GM21360 (cell line): Measurements from ENCODE around the gene DNM3.

ENCODE experiments used
- ATAC-seq: cut with Tn5 transposase; IDR thresholded peaks from one replicate; pipeline ENCODE4 v1.9.1; 2021; ENCODE audit warnings: mild to moderate bottlenecking, moderate library complexity; ENCODE audit not compliant: unreplicated experiment

DNM3 gene

DNA sequence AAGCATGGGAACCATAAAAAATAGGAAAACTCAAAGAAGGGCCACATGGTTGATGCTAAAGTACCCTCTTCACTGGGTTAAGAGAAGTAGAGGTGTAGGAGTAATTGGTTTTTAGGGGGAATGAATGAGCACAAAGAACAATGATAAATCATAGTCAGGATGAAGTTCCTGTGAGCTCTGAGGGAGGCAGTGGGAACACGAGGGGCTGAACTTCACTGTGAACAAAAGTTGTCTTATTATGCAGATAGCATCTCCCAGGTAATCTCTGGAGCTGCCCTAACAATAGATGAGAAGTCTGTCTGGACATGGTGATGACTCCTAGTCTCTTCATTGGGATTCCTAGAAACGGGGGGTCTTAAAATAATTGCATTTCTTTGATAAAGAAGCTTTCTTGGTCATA is 127.9 kb downstream of the DNM3 start:
- no peak for ATAC-seq

DNA sequence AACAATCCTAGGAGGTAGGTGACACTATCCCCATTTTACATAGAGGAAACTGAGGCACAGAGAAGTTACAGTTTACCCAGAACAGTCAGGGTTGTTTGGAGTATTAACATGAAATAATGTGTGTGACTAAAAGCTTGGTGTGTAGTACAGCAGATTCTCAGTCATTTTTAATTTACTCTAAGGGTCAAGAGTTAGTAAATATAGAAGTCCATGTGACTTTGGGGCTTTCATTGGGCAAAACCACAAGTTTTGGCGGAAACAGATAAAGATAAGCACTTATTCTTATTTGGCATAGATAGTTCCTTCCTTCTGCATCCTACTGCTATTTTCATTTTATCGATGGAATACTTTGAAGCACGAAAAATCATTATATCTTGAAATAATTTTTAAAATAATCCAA is 128.5 kb downstream of the DNM3 start:
- ATAC-seq, result no peak

DNA sequence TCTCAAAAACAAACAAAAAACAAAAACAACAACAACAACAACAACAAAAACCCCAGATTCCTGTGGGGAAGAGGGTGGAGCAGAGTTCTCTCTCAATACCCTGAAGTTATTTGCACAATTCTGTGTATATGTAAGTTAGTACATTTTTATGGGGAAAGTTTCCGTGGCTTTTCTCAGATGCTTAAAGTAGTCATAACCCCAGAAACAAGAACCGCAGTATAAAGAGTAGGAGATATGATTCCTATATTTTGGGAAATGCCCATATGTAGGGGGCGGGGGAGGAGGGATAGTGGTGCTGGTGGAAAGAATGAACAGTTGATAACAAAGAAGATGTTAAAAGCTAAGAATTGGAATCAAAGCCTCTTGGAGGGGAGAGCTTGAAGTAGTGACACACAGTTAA is 131.5 kb downstream of the DNM3 start:
- ATAC-seq, result no peak

DNA sequence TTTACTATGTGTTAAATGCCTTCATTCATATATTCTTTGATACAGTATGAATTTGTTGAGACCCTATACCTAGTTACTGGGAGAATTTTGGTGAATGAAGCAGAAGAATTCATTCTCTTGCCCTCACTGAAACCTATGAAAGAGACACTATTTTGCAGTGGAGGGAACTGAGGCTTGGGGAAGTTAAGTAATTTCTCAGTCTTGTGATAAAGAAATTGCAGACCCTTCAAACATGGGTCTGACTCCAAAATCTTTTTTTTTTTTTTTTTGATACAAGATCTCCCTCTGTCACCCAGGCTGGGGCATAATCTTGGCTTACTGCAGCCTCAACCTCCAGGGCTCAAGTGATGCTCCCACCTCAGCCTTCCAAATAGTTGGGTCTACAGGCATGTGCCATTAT is 132.1 kb downstream of the DNM3 start:
- ATAC-seq, result no peak

DNA sequence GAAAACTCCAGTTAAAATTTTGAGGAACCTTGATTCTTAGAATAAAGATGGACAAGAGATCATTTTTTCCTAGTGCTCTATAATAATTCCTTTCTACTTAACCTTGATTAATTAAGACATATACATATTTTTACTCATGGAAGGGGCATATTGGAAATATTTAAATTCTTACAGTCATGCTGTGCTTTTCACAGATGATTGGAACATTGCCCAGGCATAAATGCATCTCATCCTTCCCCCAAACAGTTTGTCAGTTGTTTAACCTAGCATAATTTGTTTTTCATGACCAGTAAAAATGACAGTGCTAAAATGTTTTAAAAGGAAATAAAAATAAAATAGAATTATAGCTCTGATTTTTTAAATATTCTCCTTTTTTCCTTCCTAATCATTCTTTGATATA is 140.0 kb downstream of the DNM3 start:
- ATAC-seq, result no peak

DNA sequence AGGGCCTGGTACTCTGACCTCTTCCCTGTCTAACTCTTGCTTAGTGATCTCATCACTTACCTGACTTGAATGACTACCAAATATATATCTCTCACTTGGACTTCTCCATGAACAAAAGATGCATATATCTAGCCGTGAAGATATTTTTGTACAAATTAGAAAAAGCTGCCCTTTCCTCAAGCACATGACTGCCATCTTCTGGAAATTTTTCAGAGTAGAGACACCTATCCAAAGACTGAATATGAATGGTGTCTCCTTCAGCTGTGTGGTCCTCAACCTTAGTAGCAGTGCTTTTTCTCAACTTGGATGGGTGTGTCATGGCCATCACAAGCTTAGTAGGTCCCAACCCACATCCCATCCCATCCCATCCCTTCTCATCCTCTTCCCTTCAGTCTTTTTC is 142.3 kb downstream of the DNM3 start:
- ATAC-seq, result no peak

DNA sequence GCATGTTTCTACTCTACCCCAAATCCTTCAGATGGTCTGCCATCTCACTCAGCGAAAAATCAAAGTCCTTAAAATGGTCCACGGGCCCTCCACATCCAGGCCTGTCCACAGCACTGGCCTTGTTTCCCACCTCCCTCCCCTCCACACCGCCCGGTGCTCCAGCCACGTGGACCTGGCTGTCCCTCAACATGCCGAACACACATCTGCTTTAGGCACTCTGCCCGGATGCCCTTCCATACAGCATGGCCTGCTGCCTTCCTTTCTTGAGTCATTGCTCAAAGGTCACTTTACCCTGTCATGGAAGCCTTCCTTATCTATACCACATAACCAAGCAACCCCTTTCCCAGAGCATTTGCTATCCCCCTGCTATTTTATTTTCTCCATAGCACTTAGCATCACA is 143.0 kb downstream of the DNM3 start:
- ATAC-seq, result no peak

DNA sequence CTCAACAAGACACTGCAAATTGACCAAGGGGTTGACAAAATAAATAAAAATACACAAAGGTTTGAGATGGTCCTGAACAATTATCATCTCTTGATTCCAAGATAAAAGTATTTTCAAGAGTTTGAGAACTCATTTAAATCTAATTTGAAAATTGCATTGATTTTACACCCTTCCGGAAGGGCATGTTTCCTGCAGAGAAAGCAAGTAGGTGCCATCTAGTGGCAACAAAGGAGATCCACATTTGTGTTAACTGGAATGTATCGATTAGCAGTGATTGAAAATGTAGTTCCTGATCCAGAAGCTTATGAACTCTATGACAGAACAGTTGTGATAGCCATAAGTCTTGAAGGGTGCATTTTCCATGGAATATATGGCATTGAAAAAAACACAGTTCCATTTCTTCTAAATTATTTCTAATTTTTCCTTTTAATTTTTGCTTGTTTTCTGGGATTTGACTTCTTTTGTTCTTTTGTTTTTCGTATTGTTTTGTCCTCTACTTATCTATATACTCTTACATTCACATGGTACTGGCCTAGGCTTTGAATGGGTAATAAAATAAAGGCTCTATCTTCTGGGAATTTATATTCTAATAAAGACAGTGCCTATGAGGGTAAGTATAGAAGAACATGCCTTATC is 143.7 kb downstream of the DNM3 start:
- ATAC-seq, result no peak

DNA sequence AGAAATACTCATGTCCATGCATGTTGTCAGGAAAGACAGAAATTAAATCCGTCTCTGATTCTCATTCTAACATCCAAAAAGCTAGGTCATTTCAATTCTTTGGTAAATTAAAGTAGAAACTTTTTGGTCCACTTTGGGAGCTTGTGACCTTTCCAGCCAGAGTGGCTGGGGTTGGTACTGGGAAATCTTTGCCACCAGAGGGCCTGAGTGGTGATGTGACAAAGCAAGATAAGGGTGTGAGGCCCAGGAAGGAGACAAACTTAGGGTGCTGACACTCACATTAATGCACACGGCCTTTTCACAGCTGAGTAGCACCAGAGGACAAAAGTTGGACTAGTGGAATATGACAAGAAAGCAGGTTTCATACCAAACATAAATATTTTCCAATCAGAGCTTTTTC is 144.3 kb downstream of the DNM3 start:
- ATAC-seq, result no peak

DNA sequence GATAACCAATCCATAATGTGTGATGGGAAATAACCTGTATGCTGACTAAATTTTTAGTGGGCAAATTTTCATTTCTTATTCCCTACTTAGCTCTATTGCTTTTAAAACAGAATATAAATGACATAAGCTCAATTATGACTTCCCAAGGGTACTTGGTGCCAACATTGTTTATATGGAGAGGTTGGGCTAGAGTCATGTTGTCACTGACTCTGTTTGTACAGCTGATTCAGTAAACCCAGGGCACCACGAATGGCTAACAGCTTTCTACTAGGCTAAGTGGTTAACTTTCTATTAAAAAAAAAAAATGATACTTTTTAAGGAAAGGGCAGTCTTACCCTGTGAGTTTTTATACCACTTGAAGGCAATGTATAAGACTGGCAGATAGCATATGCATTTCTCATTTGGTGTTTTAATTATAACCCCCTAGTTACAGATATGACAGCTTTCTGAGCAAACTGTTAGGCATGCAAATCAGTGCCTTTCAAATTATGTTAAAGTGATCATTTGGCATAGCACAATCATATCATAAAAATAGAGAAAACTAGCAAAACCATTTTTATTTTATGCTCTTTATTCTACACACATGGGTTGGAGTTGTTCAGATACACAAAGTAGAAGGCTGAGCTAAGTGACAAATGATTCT is 147.1 kb downstream of the DNM3 start:
- no peak for ATAC-seq

DNA sequence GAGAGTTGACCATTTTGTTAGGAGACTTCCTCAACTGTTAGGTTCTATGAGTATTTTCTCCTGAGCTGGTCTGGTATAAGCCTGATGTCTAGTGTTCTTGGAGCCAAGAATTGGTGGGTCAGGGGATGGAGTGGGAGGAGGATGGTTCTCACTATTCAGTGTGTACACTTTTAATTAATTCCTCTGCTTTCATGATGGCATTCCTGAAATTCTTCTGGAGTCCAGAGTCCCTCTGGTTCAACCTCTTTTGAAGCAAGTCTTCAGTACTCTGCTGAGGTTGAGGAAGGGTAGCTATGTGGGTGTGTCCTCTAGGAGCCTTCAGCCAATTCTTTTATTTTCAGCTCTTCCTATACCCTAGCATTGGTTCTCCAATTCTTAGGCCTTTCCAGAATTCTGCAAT is 149.1 kb downstream of the DNM3 start:
- no peak for ATAC-seq

DNA sequence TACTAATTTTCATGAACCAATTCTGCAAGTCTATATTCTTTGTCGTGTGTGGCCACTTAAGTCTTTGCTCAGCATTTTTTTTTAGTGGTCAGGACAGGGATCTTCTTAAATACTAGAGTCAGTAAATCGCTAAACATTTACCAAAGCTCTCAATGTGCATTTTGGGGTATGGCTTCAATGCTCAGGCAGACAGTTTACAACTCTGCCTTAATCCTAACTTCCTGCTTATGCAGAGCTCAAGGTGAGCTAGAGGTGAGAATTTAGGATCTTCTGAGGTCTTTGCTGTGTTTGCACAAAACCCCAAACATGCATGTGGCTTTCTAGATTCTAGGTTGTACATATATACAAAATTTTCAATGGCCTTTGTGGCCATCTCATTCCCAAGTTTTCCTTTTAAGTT is 153.0 kb downstream of the DNM3 start:
- no peak for ATAC-seq

DNA sequence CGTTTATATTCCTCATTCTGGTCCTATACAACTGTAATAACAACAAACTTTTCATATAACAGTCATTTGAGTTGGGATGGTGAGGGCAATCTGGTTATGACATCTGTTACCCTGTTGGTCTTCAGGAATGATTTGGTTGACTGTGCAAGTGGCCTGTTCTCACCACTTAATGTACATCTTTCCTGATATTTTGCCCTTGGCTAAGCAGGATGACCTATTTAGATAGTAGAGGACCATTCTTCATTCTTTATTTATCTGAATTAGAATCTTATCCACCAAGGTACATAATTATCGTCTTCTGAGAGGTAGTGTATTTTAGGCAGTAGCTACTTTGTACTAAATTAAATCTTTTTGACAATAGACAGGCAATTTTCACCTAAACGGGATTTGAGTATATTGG is 154.3 kb downstream of the DNM3 start:
- no peak for ATAC-seq

DNA sequence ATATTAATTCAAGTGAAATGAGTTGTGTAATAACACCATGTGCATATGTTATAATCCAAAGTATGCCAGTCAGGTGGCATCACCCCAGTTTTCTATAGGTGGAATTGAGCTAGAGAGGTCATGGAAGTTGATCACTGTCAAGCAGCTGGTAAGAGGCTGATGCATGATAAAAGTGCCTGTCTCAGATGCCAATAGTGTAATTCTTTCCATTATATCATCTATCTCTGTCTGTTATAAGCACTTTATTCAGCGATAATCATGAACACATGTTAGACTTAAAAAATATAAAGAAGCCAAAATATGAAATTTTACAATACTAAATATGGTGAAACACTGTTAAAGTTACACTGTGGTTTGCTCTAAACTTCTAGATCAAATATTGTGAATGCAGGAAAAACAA is 156.6 kb downstream of the DNM3 start:
- ATAC-seq, result no peak

DNA sequence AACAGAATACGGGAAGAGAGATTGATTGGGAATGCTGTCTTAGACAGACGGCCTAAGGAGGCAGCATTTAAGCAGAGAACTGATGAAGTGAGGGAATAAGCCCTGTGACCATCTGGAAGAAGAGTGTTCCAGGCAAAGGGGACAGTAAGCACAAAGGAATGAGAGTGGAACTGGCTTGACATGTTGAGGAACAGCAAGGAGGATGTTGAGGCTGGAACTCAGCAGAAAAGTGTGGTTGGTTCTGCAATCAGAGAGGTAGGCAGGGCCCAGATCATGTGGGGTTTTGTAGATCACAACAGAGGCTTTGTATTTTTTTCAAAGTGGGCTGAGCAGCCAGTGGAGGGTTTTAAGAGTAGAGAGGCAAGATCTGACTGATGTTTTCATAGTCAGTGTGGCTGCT is 157.4 kb downstream of the DNM3 start:
- ATAC-seq, result no peak

DNA sequence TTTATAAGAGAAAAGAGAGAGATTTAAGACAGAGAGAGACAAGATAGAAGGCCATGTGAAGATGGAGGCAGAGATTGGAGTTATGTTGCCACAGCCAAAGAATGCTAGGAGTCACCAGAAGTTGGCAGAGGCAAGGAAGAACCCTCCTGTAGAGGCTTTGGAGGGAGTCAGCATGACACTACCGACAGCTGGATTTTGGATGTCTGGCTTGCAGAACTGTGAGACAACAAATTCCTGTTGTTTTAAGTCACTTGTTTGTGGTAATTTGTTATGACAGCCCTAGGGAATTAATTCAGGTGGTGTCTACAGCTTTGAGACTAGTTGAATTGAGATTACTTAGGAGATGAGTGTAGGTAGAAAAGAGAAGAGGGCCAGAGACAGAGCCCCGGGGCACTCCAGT is 158.5 kb downstream of the DNM3 start:
- no peak for ATAC-seq

DNA sequence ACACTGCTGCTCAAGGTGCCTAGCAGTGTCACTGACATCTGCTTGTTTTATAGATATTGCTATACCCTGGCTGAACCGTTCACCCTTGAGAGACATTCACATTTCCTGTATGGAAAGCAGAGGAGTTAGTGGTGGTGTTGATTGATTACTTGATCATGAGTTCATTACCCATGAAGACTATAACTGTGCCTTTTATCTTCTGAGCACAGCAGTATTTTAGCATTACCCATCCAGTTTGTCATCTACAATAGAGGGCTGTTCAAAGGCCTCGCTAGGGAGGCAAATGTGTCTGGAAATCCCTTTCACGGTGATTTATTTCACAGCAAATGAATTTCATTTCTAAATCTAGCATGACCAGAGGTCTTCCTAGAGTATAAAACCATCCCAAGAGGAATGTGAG is 160.0 kb downstream of the DNM3 start:
- ATAC-seq, result no peak

DNA sequence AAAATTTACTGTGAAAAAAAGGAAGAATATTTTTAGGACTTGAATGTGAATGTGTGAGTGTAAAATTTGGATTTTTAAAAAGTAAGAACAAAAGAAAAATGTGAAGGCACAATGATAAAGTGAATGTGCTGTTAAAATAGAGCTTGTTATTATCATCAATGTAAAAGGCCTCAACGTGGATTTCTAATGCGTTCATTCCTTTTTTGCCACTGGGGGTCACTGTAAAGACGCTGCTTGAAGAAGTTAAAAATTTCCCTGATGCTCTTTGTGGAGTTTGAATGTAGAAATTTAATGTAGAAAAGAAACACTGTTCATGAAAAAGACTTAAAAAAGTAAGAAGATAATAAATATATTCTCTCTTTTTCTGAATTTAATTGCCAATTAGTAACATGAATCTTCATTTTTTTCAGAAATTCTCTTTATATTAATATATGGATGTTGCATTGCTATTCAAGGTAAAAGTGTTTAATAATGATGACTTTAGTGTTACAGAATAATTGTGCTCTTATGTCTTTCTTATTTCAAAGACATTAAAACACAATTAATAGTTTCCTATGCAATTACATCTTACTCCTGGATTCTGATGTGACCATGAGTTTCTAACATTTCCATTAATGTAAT is 161.5 kb downstream of the DNM3 start:
- ATAC-seq, result no peak

DNA sequence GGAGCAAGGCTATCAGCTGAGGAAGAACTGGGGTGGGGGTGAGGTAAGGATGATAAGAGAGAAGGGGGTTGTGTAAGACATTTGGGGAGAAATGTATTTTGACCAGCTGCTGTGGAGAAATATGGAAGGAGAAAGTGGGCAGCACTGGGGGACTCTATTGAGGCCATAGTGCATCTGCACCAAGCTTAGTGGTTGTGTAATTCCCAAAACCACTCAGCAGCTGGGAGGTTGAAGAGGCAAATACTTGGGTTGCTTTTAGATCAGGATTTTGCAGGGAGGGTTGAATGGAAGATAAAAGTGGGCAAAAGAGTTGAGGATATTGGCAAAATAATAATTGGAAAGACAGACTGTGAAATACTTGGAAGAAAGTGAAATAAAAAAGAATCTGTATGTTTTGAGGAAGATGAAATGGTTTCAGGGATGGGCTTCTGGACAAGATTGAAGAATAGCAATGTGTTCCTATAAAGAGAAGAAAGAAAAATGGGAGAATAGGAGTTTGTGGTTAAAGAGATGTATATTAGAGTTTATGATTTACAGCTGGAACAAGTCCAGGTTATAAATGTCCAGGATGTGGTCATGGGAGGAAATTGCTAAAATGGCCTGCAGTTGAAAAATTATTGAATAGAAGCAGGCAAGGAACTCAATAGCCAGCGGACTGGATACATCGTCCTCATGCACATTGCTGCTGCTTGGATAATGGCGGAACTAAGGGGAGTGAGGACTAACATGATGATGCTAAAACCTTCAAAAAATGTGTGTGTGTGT is 162.7 kb downstream of the DNM3 start:
- no peak for ATAC-seq

DNA sequence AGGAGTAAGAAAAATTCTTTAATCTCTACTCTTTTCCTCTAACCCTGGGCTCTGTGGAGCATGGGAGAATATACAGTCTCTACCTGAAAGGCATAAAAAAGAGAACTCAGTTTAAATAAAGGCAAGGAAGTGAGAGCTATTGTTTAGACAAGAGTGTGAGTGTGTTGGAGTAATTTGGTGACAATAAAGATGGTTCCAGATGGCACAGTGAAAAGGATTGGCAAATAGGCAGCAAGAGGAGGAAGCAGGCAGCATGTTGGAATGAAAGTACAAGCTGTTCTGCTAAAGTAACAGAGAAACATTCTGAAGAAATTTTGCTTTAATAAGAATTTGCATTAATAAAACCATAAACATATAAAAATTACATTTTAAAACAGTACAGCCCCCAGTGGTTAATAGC is 163.4 kb downstream of the DNM3 start:
- ATAC-seq, result no peak

DNA sequence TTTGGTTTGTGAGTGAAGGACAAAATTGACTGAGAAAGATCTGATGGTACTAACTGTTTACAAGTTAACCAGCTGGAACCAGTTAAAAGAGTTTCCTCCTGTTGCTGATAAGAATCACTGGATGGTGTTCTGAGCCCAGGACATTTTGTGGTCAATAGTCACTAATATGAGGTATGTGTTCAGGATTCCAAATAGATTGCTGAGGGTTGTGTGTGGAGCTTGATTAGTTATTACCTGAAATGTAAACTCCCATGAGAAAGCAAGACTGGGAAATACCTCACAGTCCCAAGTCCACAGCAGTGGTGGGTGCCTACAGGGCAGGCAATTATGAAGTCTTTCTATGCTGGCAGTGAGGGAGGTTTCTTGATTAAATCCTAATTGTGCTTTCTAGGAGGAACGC is 164.6 kb downstream of the DNM3 start:
- ATAC-seq, result no peak

DNA sequence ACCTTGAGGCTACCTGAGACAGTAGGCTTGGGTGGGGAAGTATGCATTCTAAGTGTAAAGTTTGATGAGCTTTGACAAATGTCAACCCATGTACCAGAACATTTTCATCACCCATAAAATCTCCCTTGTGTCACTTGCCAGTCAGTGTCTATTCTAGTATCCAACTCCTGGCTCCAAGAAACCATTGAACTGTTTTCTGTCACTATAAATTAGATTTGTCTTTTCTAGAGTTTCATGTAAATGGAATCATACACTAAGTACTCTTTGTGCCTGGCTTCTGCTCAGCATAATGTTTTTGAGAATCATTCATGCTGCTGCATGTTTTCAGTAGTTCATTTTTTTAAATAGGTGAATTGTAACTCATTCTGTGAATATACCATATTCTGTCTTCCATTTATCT is 165.4 kb downstream of the DNM3 start:
- ATAC-seq, result no peak
